Neural cell (in vitro differentiated cells): ENCODE data around the gene FMNL1. TPM values are rescaled to one million over a fixed set of nuclear protein-coding genes. Genes with fewer than 3 reads are reported as not detected.

Source experiments
- H2AFZ ChIP-seq: fragments of 200-600, 300-800 bp; sonication (generic), shearing (Covaris generic); 2 replicates; pipeline ENCODE4 v1.6.0; 2014; ENCODE audit warnings: low read depth, mild to moderate bottlenecking, antibody characterized with exemption, low read length, moderate library complexity
- H3F3A ChIP-seq: fragments of 200-600 bp; shearing (Covaris generic); 2 replicates; pipeline ENCODE4 v1.6.1; 2016; ENCODE audit warnings: mild to moderate bottlenecking, moderate library complexity, mixed read lengths, antibody characterized with exemption, low read length; ENCODE audit not compliant: insufficient read depth, poor library complexity, severe bottlenecking
- H3K27ac ChIP-seq: fragments of 200-600, 300-800 bp; sonication (generic), shearing (Covaris generic); 2 replicates; pipeline ENCODE4 v1.5.1; 2014; ENCODE audit warnings: mild to moderate bottlenecking, low read length, moderate library complexity
- H3K27me3 ChIP-seq: fragments of 300-800, 200-600 bp; sonication (generic), shearing (Covaris generic); 2 replicates; pipeline ENCODE4 v1.6.0; 2014; ENCODE audit warnings: mild to moderate bottlenecking, low read depth, low read length, moderate library complexity; ENCODE audit not compliant: insufficient read depth
- H3K36me3 ChIP-seq: fragments of 300-800, 200-600 bp; sonication (generic), shearing (Covaris generic); 2 replicates; pipeline ENCODE4 v1.5.1; 2014; ENCODE audit warnings: mild to moderate bottlenecking, antibody characterized with exemption, low read length, moderate library complexity; ENCODE audit not compliant: insufficient read depth
- H3K4me2 ChIP-seq: fragments of 300-800, 200-600 bp; sonication (generic), shearing (Covaris generic); 2 replicates; pipeline ENCODE4 v1.6.0; 2014; ENCODE audit warnings: mild to moderate bottlenecking, low read length
- H3K4me3 ChIP-seq: fragments of 300-800, 200-600 bp; sonication (generic), shearing (Covaris generic); 2 replicates; pipeline ENCODE4 v1.5.1; 2014; ENCODE audit warnings: mild to moderate bottlenecking, low read length, moderate library complexity
- H3K79me2 ChIP-seq: fragments of 200-600 bp; shearing (Covaris generic); replicated peaks from 2 replicates; pipeline ENCODE4 v1.6.0; 2014; ENCODE audit warnings: mild to moderate bottlenecking, low read length, moderate library complexity; ENCODE audit not compliant: insufficient read depth
- H3K9ac ChIP-seq: fragments of 300-800, 200-600 bp; sonication (generic), shearing (Covaris generic); 2 replicates; pipeline ENCODE4 v1.6.1; 2016; ENCODE audit warnings: mild to moderate bottlenecking, low read length, mixed read lengths
- H3K9me2 ChIP-seq: fragments of 200-600 bp; shearing (Covaris generic); 2 replicates; pipeline ENCODE4 v1.6.1; 2016; ENCODE audit warnings: mild to moderate bottlenecking, low read length, mixed read lengths; ENCODE audit not compliant: insufficient read depth
- H3K9me3 ChIP-seq: fragments of 200-600, 300-800 bp; sonication (generic), shearing (Covaris generic); 2 replicates; pipeline ENCODE4 v1.6.1; 2016; ENCODE audit warnings: mild to moderate bottlenecking, mixed run types, low read length, moderate library complexity, mixed read lengths
- H4K20me1 ChIP-seq: fragments of 200-600 bp; shearing (Covaris generic); 2 replicates; pipeline ENCODE4 v1.6.1; 2016; ENCODE audit warnings: mild to moderate bottlenecking, mixed run types; ENCODE audit not compliant: insufficient read depth
- CTCF ChIP-seq: fragments of 450-650 bp; IDR thresholded peaks from 2 replicates; pipeline ENCODE4 v1.5.1; 2014; ENCODE audit warnings: antibody characterized with exemption, mild to moderate bottlenecking, moderate library complexity; ENCODE audit not compliant: poor library complexity, severe bottlenecking
- EP300 ChIP-seq: fragments of 450-650 bp; conservative IDR thresholded peaks from 2 replicates; pipeline ENCODE4 v1.6.1; 2014; ENCODE audit warnings: antibody characterized with exemption, mild to moderate bottlenecking, moderate library complexity; ENCODE audit not compliant: poor library complexity, severe bottlenecking
- EZH2 ChIP-seq: fragments of 200-600, 300-800 bp; shearing (Covaris generic), sonication (generic); IDR thresholded peaks from 2 replicates; pipeline ENCODE4 v1.6.1; 2014; ENCODE audit warnings: antibody characterized with exemption, low read length, borderline replicate concordance, mild to moderate bottlenecking; ENCODE audit not compliant: insufficient read depth, poor library complexity, severe bottlenecking
- MXI1 ChIP-seq: fragments of 450-650 bp; conservative IDR thresholded peaks from 2 replicates; pipeline ENCODE4 v1.6.1; 2014; ENCODE audit warnings: antibody characterized with exemption, mild to moderate bottlenecking; ENCODE audit not compliant: poor library complexity, severe bottlenecking
- POLR2AphosphoS5 ChIP-seq: IDR thresholded peaks from 2 replicates; pipeline ENCODE4 v1.6.1; 2012
- RAD21 ChIP-seq: fragments of 450-650 bp; conservative IDR thresholded peaks from 2 replicates; pipeline ENCODE4 v1.6.1; 2014; ENCODE audit warnings: antibody characterized with exemption, mild to moderate bottlenecking, moderate library complexity
- REST ChIP-seq: IDR thresholded peaks from 2 replicates; pipeline ENCODE4 v1.6.1; 2012; ENCODE audit warnings: borderline replicate concordance
- SMC3 ChIP-seq: fragments of 450-650 bp; conservative IDR thresholded peaks from 2 replicates; pipeline ENCODE4 v1.6.1; 2014; ENCODE audit warnings: antibody characterized with exemption, mild to moderate bottlenecking, moderate library complexity; ENCODE audit not compliant: poor library complexity
- TAF1 ChIP-seq: IDR thresholded peaks from 2 replicates; pipeline ENCODE4 v1.6.1; 2012; ENCODE audit warnings: low read depth
- polyA plus RNA-seq: library from polyadenylated mRNA; depleted of rRNA; stranded (reverse); fragments of >200 nt; gene quantifications from 2 replicates; pipeline ENCODE4 v1.2.3, GENCODE V29; 2014

FMNL1 gene
- polyA plus RNA-seq, 1 donor from 2014 or later, result 5.6 TPM

GRCh38 chr17:45282683-45283644 lies 61.3 kb downstream of the FMNL1 start:
- no peaks in the 10 kb centered on the region for H3K27me3 ChIP-seq
- no peaks in the 10 kb centered on the region for H3K9me2 ChIP-seq
- H3K27ac ChIP-seq, result no peak overlapping the region
- no peaks in the 10 kb centered on the region for H4K20me1 ChIP-seq
- no peak overlapping the region for H2AFZ ChIP-seq
- no peaks in the 10 kb centered on the region for H3F3A ChIP-seq
- H3K79me2 ChIP-seq, result no peaks in the 10 kb centered on the region
- no peak overlapping the region for H3K4me3 ChIP-seq
- no peaks in the 10 kb centered on the region for H3K9me3 ChIP-seq
- TF ChIP-seq EZH2, result no peak
- no peak for TF ChIP-seq EP300
- no peak for TF ChIP-seq POLR2AphosphoS5
- TF ChIP-seq CTCF, result no peak
- TF ChIP-seq REST, result no peak
- TF ChIP-seq MXI1, result no peak
- no peak for TF ChIP-seq TAF1
- TF ChIP-seq RAD21, result no peak
- TF ChIP-seq SMC3, result no peak
- H3K36me3 ChIP-seq, result no peaks in the 10 kb centered on the region
- H3K9ac ChIP-seq, result no peak overlapping the region
- no peak overlapping the region for H3K4me2 ChIP-seq

- Histone ChIP-seq H3K27ac (no peak overlapping the region), H3K27me3 (no peaks in the 10 kb centered on the region), H3K9me3 (no peaks in the 10 kb centered on the region), H3K36me3 (no peaks in the 10 kb centered on the region), H3K4me3 (no peak overlapping the region), H2AFZ (no peak overlapping the region), H3K9ac (no peak overlapping the region), H3K4me2 (no peak overlapping the region), H4K20me1 (no peaks in the 10 kb centered on the region), H3K79me2 (no peaks in the 10 kb centered on the region), H3K9me2 (no peaks in the 10 kb centered on the region), H3F3A (no peaks in the 10 kb centered on the region)
- TF ChIP-seq RAD21 (no peak), POLR2AphosphoS5 (no peak), EP300 (no peak), REST (no peak), CTCF (no peak), SMC3 (no peak), EZH2 (no peak), MXI1 (no peak), TAF1 (no peak)
These were observed 62.0 kb downstream of the FMNL1 start for GRCh38 chr17:45283711-45284110.
